GM06990 (cell line): ENCODE results near the gene TBCD.

Source experiments
- DNase-seq: peaks from one replicate; pipeline ENCODE4 v3.0.0-alpha.2; 2011; ENCODE audit not compliant: insufficient read length; ENCODE audit errors: extremely low read depth
- H3K27me3 ChIP-seq: replicated peaks from 2 replicates; pipeline ENCODE4 v1.6.0; 2011; ENCODE audit warnings: low read length; ENCODE audit not compliant: control insufficient read depth, insufficient read depth
- H3K36me3 ChIP-seq: 2 replicates; pipeline ENCODE4 v1.5.1; 2011; ENCODE audit warnings: low read length; ENCODE audit not compliant: control insufficient read depth, insufficient read depth
- H3K4me3 ChIP-seq: replicated peaks from 2 replicates; pipeline ENCODE4 v1.5.1; 2011; ENCODE audit warnings: low read depth, mild to moderate bottlenecking, control low read depth, low read length
- TF ChIP-seq, protein P1 (sequence below): IDR thresholded peaks from 2 replicates; pipeline ENCODE4 v1.5.1; 2011; ENCODE audit warnings: low read length, control low read depth, mild to moderate bottlenecking, inconsistent platforms; ENCODE audit not compliant: insufficient read depth, poor library complexity, severe bottlenecking

The TBCD gene

DNA sequence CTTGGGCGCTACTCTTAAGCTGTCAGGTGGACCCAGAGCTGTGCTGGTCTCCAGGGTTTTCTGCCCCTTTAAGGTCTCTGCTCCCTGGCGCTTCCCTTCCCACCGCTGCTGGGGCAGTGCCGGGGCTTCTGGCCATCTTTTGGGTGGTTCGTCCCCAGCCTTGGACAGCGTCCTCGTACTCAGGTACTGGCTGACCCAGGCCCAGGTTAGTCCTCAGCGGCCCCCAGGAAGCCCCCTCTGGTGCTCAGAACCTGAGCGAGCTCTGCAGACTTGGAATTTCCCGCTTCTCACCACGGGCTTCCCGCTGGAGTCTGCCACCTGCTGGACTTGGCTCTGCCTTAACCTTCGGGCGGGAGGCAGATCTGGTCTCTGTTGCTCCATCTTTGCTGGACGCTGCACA, 182.0 kb downstream of the TBCD start:
- H3K4me3 ChIP-seq = no peak overlapping the region
- TF ChIP-seq, protein P1, sequence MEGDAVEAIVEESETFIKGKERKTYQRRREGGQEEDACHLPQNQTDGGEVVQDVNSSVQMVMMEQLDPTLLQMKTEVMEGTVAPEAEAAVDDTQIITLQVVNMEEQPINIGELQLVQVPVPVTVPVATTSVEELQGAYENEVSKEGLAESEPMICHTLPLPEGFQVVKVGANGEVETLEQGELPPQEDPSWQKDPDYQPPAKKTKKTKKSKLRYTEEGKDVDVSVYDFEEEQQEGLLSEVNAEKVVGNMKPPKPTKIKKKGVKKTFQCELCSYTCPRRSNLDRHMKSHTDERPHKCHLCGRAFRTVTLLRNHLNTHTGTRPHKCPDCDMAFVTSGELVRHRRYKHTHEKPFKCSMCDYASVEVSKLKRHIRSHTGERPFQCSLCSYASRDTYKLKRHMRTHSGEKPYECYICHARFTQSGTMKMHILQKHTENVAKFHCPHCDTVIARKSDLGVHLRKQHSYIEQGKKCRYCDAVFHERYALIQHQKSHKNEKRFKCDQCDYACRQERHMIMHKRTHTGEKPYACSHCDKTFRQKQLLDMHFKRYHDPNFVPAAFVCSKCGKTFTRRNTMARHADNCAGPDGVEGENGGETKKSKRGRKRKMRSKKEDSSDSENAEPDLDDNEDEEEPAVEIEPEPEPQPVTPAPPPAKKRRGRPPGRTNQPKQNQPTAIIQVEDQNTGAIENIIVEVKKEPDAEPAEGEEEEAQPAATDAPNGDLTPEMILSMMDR = no peak
- no peak for DNase-seq
- H3K36me3 ChIP-seq = peaks cover 17% of the 10 kb centered on the region
- H3K27me3 ChIP-seq = no peaks in the 10 kb centered on the region

DNA sequence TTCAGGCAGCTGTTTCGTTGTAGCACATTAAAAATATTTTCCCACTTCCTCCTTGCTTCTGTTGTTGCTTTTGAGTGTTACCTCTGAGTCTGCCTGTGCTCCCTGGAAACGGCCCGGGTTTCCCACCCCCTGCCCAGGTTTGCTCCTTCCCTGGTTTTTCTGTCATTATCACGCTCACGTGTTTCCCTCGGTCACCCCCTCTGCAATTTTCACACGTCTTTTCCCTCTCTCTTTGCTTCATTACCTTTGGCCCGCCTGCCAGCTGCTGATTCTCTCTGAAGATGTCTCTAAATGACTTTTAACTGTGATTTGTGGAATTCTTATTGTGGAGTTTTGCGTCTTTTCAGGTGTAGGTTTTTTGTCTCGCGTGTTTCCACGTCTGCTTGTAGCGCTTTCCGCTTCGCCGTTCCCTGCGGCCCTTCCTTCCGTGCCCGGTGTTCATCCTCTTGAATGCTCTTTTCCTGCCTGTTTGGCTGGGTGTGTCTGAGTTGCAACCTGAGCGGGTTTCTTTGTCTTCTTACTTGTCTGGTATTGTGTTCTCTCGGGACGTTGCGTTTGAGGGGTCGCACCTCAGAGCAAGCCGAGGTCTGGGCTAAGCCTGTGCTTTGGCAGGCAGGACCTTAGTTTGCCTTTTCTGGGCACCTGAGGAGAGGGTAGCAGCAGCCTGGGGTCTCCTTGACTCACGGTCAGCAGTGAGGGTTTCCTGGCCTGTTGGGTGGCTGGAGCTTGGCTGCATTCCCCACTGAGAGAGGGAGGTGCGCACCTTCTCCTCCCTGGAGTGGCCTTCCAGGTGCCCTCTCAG, 184.3 kb downstream of the TBCD start:
- Histone ChIP-seq H3K36me3 (peaks cover 11% of the 10 kb centered on the region), H3K4me3 (no peak overlapping the region), H3K27me3 (no peaks in the 10 kb centered on the region)
- DNase-seq = no peak
- TF ChIP-seq, protein P1 = no peak

DNA sequence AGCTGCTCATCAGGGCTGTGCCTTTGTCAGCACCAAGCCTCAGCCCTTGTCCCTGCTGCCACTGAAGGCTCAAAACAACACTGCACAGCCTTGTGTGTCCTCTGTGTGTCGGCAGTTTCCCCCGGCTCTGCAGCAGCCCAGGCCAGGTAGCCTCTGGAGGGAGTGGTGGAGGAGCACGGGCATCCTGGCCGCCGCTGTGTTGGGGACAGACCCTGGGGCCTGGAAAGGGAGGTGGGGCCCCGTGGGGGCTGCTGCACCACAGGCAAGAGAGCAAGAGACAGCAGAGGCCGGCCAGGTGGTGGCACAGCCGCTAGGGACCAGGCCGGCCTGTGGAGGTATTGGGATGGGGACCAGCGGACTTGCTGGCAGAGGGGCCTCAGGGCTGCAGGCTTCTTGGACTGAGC, 184.9 kb downstream of the TBCD start:
- TF ChIP-seq, protein P1 = no peak
- no peak overlapping the region for H3K4me3 ChIP-seq
- H3K36me3 ChIP-seq = peaks cover 15% of the 10 kb centered on the region
- H3K27me3 ChIP-seq = no peaks in the 10 kb centered on the region
- DNase-seq = no peak

DNA sequence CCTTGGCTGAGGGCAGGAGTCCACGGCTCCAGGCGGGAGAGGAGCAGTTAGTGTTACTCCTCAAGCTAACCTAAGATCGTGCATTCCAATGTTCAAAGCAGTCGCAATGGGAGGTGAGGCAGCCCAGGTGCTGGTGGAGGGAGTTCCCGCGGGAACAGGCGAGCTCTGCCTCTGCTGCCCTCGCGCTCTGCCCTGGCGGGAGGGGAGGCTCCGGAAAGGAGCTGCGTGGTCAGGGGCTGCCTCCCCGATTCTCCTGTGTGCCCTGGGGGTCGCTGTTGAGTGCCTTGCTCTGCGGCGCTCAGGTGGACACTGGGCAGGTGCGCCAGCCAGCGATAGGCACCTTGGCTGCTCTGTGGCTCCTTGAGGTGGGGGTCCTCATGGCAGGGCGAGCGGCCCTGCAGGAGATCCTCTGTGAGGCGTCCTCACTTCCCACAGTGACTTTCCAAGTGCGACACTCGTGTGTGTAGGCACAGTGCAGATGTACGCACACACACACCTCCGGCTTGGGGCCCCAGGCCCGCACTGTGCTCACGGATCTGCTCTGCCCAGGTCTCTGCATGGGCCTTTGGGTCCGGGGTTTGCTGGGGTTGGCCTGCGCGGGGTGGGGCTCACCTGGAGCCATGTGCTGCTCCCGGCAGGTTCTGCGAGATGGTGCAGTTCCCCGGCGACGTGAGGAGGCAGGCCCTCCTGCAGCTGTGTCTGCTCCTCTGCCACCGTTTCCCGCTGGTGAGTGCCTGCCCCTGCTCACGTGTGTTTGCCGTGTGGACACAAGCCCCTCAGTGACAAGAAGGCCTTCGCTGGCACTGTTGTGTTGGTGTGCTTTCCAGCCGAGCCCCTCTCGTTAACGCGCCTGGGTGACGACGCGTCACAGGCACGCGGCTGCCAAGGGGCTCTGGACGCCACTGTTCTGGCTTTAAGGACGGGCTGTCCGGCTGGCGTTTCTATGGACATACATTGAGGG, 185.8 kb downstream of the TBCD start:
- Histone ChIP-seq H3K27me3 (no peaks in the 10 kb centered on the region), H3K36me3 (peaks cover 22% of the 10 kb centered on the region), H3K4me3 (no peak overlapping the region)
- no peak for DNase-seq
- TF ChIP-seq, protein P1 = no peak

DNA sequence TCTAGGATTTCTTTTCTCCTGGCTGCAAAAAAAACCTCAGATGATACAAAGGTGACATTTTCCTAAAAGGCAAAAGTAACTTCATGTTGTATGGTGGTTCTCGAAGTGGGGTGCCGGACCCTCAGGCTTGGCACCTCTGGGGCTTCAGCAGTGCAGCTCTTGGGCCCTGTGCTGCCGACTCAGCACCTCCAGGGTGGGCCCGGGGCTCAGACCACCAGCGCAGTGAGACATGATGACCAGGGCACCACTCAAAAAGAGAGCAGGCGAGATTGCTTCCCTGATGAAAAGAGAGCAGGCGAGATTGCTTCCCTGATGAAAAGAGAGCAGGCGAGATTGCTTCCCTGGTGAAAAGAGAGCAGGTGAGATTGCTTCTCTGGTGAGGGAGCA, 186.6 kb downstream of the TBCD start:
- DNase-seq = no peak
- Histone ChIP-seq H3K36me3 (peaks cover 27% of the 10 kb centered on the region), H3K27me3 (no peaks in the 10 kb centered on the region), H3K4me3 (no peak overlapping the region)
- TF ChIP-seq, protein P1 = no peak
